Skeletal muscle cell (primary cell): ENCODE measurements around the gene PSMA5.
"Not testable (repeated sequence)": the region's sequence is repeated elsewhere in the genome, so short reads cannot be mapped to it uniquely, and the experiment has no call there.

Experiments used
- DNase-seq: peaks from one replicate; pipeline ENCODE4 v3.0.0-alpha.2; 2010; ENCODE audit warnings: low read depth
- H3K4me3 ChIP-seq: 2 replicates; pipeline ENCODE4 v1.5.1; 2011; ENCODE audit warnings: low read depth, mild to moderate bottlenecking, control low read depth, low read length, moderate library complexity

PSMA5 gene

DNA sequence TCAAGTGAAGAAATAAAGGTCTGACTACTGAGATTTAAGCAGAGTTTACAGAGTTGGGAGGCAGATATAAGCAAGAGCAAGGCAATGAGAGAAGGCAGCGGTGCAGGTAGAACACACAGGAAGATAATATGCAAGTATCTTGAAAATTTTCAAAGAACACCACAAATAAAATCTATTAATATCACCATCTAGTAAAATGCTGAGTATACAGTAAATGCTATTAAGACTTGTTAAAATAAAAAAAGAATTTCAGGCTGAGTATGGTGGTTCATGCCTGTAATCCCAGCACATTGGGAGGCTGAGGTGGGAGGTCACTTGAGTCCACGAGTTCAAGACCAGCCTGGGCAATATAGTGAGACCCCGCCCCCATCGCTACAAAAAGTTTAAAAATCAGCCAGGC lies 48.5 kb downstream of the PSMA5 start:
- H3K4me3 ChIP-seq = no peak overlapping the region
- no peak for DNase-seq

DNA sequence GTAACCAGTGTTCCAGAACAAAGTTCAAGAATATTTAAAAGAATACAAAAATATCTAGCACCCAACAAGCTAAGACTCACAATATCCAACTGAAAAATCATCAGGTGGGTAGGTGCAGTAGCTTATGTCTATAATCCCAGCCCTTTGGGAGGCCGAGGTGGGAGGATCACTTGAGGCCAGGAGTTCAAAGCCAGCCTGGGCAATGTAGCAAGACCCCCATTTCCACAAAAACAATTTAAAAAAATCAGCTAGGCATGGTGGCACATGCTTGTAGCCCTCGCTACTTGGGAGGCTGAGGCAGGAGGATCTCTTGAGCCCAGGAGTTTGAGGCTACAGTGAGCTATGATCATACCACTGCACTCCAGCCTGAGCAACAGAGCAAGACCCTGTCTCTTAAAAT lies 52.6 kb downstream of the PSMA5 start:
- H3K4me3 ChIP-seq = not testable (repeated sequence)

GRCh38 chr1:109373126-109373525 lies 53.1 kb downstream of the PSMA5 start:
- H3K4me3 ChIP-seq = no peak overlapping the region
- no peak for DNase-seq

More for the DNA sequence above, 52.6 kb downstream of the PSMA5 start:
- DNase-seq = not testable (repeated sequence)

- no peak for DNase-seq
- H3K4me3 ChIP-seq = no peak overlapping the region
Measured at GRCh38 chr1:109372281-109372680, 54.0 kb downstream of the PSMA5 start.

DNA sequence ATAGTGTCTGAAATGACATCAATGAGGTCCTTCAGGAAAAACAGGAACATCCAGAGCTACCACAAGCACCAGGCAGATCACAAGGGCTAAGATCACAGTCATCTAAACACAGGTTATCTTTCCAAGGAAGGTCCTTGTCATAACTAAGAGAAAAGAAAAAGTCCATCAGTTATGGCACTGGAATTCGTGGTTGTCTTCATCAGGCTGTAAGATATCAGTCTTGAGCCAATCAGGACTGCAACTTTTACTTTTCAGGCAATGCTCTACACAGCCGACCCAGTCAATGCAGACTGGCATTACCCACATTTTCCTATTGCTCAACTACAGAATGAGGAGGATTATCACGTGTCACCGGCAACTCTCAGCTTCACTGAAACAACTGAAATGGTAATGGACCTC lies 54.9 kb downstream of the PSMA5 start:
- DNase-seq = peak; percentile 62
- peak overlapping the region; percentile 25 for H3K4me3 ChIP-seq

DNA sequence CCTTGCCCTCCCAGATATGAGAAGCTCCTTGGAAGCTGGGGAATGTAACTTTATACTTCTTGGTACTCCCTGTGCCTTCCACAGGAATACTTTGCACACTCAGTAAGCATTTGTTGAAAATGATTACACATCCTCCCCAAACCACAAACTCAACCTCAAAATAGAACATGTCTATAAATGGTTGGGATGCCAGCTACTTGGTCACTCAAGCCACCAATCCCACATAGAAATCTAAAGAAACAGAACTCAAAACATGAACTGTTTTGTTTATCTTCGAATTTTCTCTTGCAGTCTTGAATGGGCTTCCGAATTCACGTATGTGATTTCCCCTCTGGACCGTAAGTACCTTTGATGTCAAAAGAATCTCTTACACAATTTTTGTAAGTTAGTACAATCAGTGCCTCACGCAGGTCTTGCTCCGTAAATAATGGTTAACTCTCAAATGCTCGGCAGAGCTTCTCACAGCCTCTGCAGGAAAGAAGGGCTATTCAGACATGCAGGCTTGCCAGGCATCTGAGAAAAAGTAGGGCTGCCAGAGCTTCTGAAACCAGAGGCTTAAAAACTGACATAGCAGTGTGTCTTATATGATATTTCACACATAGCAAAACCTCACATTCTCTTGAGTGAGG lies 55.4 kb downstream of the PSMA5 start:
- H3K4me3 ChIP-seq = peak overlapping the region; percentile 25
- DNase-seq = peak; percentile 91

DNA sequence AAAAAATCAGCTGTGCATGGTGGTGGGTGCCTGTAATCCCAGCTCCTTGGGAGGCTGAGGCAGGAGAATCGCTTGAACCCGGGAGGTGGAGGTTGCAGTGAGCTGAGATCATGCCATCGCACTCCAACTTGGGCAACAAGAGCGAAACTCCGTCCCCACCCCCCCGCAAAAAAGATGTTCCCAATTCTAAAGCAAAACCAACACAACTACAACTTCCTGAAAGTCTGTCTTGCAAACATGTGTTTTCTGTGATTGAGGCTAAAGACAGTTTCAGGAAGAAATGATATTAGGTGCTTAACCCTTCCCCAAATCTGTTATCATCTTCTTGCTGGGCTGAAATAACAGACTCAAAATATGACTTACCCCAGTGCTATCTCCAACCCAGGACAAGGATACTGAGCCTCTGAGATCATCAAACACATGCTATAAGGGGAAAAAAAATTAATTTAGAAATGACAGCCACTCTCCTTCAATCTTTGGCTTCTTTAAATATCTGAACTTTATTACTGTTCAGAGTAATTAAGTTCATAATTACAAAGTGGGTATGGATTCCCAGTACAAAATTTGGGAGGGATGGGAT lies 57.0 kb downstream of the PSMA5 start:
- no peak overlapping the region for H3K4me3 ChIP-seq
- no peak for DNase-seq

DNA sequence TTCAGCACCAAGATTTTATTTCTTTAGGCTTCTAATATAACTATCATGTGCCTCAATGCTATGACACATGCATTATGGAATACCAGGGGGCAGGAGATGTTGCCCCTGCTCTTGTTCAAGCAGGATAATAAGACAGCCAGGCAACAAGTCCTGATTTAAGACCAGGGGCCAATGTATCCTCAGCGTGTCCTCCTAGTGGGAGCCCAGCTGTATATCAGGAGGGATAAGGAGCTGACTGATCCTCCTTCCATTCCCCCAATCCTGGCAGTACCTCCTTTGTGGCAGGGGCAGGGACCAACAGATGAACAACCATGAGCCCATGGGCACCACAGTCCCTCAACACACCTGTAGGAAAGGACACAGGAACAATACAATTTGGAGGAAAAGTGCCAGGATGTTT lies 57.8 kb downstream of the PSMA5 start:
- no peak overlapping the region for H3K4me3 ChIP-seq

DNA sequence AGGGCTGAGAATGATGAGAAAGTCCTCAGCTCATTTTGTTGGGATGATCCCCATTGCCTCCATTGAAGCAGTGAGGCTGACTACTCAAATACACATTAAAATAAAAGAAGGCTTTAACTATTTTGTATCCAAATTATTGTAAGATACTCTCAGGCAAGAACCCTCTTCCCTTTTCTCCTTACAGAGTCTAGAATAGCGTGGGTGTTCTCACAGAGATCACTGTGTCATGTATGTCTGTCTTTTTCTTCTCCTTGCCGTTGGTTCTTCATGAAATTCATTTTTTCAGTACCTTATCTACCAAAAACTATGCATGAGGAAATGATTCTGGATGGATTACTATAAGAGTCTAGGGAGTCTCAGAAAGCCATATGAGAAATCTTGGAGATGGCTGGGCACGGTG lies 58.6 kb downstream of the PSMA5 start:
- no peak overlapping the region for H3K4me3 ChIP-seq
- DNase-seq = no peak

More for the DNA sequence above, 57.8 kb downstream of the PSMA5 start:
- DNase-seq = no peak

DNA sequence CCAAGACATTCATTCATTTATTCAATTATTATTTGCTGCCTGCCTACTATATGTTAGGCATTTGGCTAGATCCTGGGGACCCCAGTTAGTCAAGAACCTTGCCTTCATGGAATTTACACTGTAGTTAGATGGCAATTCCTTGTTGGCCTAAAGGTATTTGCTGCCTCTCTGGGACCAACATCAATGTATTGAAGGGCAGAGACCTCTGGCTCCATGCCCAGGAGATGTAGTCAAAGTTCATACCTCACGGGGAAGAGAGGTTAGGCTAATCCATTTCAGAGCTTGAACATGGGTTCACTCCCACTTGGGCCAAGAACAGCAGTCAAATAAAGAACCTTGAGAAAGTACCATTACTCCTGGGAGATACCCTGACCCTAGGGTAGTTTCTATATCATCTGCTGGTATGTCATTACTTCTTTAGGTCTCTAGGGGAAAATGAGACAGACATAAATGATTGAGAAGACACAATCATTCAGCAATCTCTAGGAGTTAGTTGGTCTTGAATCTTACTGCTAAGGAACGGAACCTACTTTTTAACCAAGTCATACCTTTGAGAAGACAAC lies 60.5 kb downstream of the PSMA5 start:
- no peak for DNase-seq
- no peak overlapping the region for H3K4me3 ChIP-seq

DNA sequence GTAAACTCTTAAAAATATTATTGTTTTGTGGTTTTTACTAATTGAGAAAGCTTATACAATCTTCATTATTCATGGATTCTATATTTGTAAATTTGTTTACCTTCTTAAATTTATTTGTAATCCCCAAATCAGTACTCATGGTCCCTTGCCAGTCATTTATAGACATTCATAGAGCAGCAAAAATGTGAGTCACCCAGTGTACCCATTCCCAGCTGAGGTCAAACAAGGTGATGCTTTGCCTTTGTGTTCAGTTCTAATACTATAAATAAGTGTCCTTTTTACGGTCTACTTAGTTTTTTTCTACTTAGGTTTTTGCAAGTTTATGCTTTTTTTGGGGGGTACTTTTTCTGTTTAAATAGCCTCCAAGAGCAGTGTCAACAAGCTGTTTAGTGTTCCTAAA lies 64.6 kb downstream of the PSMA5 start:
- no peak for DNase-seq
- no peak overlapping the region for H3K4me3 ChIP-seq

GRCh38 chr1:109361069-109361468 lies 65.2 kb downstream of the PSMA5 start:
- DNase-seq = no peak
- no peak overlapping the region for H3K4me3 ChIP-seq

DNA sequence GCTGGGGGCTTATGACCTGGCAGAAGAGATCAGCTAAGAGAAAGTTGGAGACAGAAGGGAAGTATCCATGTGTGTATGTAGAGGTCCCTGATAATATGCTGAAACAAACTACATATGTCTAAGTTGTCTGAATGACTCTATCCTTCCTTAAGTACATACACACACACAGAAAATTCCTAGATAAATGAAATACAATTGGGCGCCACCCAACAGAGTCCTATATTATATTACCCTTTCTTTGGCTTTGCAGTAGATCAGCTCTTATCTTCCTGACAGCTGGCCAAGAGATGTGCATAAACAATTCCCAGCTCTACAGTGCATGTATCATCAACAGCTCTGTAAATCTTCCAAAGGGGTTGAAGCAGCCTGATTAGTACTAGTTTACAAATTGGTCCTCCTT lies 68.6 kb downstream of the PSMA5 start:
- H3K4me3 ChIP-seq = no peak overlapping the region
- no peak for DNase-seq

GRCh38 chr1:109356915-109357314 lies 69.3 kb downstream of the PSMA5 start:
- no peak for DNase-seq
- H3K4me3 ChIP-seq = no peak overlapping the region

DNA sequence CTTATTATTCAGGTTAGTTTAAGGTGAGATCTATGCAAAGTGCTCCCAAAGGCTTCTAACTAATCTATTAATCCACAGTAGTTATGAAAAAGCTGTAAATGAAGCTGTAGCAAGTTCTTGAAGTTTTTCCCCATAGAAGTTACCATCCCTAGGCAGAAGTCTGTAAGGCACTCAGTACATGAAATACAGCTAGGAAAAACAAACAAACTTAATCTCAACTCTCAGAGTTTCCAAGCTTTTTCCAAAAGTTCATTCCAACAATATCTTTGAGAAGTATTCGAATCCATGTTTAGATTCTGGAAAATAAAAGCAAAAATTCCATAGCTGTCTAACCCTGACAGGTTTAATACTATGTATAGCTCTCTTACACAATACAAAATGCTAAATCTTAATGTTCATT lies 69.7 kb downstream of the PSMA5 start:
- no peak for DNase-seq
- H3K4me3 ChIP-seq = no peak overlapping the region

DNA sequence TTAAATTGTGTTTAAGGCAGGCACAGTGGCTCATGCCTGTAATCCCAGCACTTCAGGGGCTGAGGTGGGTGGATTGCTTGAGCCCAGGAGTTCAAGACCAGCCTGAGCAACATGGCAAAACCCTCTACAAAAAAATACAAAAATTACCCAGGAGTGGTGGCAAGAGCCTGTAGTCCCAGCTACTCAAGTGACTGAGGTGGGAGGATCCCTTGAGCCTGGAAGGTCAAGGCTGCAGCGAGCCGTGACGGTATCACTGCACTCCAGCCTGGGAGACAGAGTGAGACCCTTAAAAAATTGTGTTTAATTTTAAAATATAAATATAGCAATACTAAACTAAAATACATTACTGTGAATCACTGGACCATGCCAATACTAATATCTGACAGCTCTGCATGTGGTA lies 71.3 kb downstream of the PSMA5 start:
- no peak overlapping the region for H3K4me3 ChIP-seq
- no peak for DNase-seq

DNA sequence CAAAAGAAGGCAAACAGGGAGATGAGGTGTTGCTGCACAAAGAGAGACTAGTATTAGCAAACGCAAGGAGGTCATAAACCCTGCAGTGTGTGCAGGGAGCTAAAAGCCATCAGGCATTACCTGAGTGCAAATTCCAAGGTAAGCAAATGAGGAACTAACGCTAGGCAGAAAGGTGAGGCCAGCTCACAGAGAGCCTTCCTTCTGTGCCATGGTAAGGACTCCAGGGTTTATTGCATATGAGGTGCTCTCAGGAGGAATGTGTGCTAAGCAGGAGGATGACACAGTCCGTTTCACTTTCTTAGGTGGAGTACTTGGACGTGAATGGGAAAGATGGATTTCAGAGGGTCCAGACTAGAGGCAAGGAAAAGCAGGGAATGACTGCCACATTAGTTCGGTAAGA lies 74.8 kb downstream of the PSMA5 start:
- H3K4me3 ChIP-seq = no peak overlapping the region
- DNase-seq = no peak

DNA sequence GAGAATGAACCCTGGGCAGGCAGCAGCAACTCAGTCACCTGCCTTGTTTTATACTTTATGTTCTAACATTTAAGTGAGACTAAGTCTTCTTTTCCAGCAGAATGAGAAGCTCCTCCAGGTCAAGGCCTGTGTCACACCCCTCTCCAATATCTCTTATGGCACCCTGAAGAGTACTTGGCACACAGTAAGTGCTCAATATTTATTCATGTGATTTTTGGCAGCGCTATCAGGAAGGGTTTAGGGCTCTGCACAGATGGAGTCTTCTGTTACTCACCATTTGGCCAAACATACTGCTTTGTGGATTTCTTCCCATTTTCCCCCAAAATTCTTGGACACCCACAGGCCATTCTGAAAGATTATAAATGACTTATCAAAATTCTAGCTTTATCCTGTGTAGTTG lies 75.6 kb downstream of the PSMA5 start:
- H3K4me3 ChIP-seq = no peak overlapping the region
- no peak for DNase-seq

DNA sequence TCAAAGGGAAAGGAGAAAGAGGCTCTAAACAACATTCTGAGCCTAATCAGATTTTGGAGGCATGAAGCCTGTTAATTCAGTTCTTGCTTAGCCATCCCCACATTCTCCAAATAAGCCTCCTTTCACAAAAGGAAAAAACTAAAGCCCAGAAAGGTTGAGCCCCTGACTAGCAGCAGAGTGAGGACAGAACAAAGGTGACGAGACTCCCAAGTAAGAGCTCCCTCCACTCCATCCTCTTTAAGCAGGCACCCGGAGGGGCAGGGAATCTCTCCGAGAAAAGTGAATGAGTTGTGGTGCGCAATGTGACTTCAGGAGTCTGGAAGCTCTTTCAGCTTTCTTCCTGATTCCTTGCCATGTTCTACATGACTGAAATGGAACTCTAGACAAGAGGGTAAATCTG lies 76.1 kb downstream of the PSMA5 start:
- H3K4me3 ChIP-seq = no peak overlapping the region
- DNase-seq = no peak
